Inflammatory macrophage treated with lipopolysaccharide for 4 hours (primary cell): ENCODE measurements around the gene THOC2.
"Not testable (repeated sequence)": the region's sequence is repeated elsewhere in the genome, so short reads cannot be mapped to it uniquely, and the experiment has no call there.

ENCODE experiments used
- DNase-seq: peaks from one replicate; pipeline ENCODE4 v3.0.0-alpha.2; 2020

THOC2 gene

GRCh38 chrX:123732670-123733363, at the start of gene THOC2:
Gene THOC2 (minus strand): TSS chrX:123733052. CDS start chrX:123733022, 30 bp downstream.
- DNase-seq = peak; percentile 91

DNA sequence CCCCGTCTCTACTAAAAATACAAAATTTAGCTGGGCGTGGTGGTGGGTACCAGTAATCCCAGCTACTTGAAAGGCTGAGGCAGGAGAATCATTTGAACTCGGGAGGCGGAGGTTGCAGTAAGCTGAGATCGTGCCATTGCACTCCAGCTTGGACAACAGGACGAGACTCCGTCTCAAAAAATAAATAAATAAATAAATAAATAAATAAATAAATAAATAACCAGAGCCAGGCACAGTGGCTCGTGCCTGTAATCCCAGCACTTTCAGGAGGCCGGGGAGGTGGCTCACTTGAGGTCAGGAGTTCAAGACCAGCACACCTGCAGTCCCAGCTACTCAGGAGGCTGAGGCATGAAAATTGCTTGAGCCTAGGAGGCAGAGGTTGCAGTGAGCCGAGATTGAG, 48.9 kb upstream of the THOC2 start:
- DNase-seq = not testable (repeated sequence)

GRCh38 chrX:123779908-123780396, 47.1 kb upstream of the THOC2 start:
- DNase-seq = no peak

- peak; percentile 57 for DNase-seq
Observed at GRCh38 chrX:123773258-123773988, 40.6 kb upstream of the THOC2 start.

GRCh38 chrX:123771449-123772064, 38.7 kb upstream of the THOC2 start:
- DNase-seq = no peak

- peak; percentile 85 for DNase-seq
Observed at GRCh38 chrX:123764967-123765871, 32.4 kb upstream of the THOC2 start.

GRCh38 chrX:123759849-123760248, 27.0 kb upstream of the THOC2 start:
- DNase-seq = not testable (repeated sequence)

- DNase-seq = not testable (repeated sequence)
Observed at GRCh38 chrX:123757794-123758193, 24.9 kb upstream of the THOC2 start.

GRCh38 chrX:123756320-123756719, 23.5 kb upstream of the THOC2 start:
- DNase-seq = no peak

GRCh38 chrX:123755107-123755506, 22.3 kb upstream of the THOC2 start:
- DNase-seq = no peak

GRCh38 chrX:123753656-123754350, 21.0 kb upstream of the THOC2 start:
- no peak for DNase-seq

DNA sequence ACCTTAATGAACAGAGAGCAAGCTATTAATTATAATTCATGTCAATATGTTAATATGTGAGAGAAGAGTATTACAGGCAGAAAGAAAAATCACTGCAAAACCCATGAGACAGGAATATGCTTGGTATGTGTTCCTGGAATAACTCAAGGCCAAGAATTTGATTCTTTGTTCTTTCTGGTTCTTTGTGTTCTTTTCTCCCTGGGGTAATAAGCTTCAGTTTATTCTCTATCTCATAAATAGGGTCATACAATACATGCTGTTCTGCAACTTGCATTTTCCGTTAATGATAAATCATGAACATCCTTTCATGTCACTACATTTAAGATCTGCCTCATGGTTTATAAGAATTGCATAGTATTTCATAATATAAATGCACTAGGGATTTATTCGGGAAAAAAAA, 16.8 kb upstream of the THOC2 start:
- DNase-seq = no peak

DNA sequence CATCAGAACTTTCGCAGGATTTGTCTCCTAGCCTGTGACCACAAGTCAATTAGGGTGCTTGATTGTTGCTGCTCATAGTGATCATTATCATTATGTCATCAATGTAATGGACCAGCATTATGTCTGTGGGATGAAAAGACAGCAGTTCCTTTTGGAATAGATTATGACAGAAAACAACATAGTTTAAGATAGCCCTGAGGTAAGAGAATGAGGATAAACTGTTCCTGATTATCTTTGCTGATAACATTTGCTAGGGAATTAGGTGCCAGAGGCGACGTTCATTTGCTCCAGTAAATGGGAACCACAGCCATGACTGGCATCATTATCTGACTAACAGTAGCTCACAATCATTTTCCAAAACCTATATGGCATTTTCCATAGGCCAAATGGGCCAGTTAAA, 12.7 kb upstream of the THOC2 start:
- no peak for DNase-seq

DNA sequence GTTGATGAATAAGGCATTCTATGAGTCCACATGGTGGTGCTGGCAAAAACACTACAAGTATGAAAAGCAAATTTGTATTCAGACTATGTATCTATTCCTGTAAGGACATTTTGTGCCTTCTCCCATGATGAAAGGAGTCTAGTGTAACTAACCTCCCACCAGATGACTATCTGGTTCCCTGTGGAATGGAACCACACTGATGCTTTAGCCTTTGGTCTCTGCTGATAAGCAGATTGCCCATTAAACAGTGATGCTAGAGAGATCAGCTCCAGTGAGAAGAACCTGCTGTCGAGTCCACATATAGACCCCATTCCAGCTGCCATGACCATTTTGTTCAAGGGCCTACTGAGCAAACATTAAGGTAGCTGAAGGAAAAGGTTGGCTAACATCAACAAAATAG, 10.5 kb upstream of the THOC2 start:
- DNase-seq = no peak

DNA sequence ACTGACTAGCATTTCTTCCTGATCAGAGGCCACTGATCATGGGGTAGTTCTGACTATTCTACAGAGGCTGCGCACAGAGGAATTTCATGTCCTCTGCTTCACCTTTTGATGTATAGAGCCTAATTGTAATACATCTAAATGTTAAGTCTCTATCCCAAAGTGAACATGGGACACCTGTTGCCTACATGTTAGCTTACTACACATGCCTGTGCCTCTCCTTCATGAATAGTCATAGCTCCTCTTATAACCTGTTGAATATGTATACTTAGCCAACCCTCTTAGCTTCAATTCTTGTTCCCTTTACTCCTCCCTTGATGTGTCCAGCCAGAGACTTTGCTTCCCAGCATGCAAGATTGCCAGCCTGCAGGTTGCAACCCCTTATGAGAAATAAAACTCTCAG, 9.6 kb upstream of the THOC2 start:
- DNase-seq = no peak

- DNase-seq = peak; percentile 65
Observed at GRCh38 chrX:123740536-123740935, 7.7 kb upstream of the THOC2 start.

- DNase-seq = no peak
Observed at GRCh38 chrX:123740006-123740405, 7.2 kb upstream of the THOC2 start.

DNA sequence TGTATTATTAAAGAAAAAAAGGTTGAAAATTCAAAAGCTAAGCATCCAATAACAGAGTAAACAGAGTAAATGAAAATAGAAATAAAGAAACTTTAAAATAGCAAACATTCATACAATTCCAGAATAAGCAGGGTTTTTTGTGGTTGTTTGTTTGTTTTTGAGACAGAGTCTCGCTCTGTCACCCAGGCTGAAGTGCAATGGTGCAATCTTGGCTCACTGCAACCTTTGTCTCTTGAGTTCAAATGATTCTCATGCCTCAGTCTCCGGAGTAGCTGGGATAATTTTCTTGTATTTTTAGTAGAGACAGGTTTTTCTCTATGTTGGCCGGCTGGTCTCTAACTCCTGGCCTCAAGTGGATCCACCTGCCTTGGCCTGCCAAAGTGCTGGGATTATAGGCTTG, 6.6 kb upstream of the THOC2 start:
- DNase-seq = no peak

- no peak for DNase-seq
Observed at GRCh38 chrX:123738378-123738940, 5.6 kb upstream of the THOC2 start.

DNA sequence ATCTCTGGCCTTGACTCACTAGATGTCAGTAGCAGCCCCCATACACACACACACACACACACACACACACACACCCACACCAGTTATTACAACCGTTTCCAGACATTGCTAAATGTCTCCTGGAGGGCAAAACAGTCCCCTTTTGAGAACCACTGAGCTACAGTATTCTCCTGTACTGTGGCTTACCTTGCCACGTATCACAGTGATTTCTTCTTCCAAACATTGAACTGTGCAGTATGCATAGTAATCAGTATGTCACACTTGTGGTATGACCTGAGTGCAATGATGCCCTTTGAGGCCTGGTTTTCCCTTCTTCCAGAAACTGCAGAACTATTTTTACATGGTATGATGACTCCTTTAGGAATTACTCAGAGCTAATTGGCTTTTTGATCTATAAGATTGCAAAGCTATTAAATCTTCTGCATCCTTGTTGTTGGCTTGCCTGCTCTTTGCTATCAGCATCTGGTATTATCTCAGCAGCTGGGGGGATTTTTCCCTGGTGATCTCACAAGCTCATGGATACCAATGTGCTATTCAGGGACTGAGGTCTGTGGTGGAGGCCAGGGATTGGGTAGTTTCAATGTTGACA, 3.6 kb upstream of the THOC2 start:
- DNase-seq = no peak

GRCh38 chrX:123735137-123735536, 2.3 kb upstream of the THOC2 start:
- not testable (repeated sequence) for DNase-seq
